Fibroblast of the conjunctiva (primary cell): ENCODE measurements around the gene SCAF8.
A peak's percentile ranks its signal among the peaks of the same experiment; 100 is the strongest.
"Not testable (repeated sequence)": the region's sequence is repeated elsewhere in the genome, so short reads cannot be mapped to it uniquely, and the experiment has no call there.

ENCODE experiments used
- DNase-seq: peaks from one replicate; pipeline ENCODE4 v3.0.0-alpha.2; 2010; ENCODE audit warnings: low read depth

Gene SCAF8, protein sequence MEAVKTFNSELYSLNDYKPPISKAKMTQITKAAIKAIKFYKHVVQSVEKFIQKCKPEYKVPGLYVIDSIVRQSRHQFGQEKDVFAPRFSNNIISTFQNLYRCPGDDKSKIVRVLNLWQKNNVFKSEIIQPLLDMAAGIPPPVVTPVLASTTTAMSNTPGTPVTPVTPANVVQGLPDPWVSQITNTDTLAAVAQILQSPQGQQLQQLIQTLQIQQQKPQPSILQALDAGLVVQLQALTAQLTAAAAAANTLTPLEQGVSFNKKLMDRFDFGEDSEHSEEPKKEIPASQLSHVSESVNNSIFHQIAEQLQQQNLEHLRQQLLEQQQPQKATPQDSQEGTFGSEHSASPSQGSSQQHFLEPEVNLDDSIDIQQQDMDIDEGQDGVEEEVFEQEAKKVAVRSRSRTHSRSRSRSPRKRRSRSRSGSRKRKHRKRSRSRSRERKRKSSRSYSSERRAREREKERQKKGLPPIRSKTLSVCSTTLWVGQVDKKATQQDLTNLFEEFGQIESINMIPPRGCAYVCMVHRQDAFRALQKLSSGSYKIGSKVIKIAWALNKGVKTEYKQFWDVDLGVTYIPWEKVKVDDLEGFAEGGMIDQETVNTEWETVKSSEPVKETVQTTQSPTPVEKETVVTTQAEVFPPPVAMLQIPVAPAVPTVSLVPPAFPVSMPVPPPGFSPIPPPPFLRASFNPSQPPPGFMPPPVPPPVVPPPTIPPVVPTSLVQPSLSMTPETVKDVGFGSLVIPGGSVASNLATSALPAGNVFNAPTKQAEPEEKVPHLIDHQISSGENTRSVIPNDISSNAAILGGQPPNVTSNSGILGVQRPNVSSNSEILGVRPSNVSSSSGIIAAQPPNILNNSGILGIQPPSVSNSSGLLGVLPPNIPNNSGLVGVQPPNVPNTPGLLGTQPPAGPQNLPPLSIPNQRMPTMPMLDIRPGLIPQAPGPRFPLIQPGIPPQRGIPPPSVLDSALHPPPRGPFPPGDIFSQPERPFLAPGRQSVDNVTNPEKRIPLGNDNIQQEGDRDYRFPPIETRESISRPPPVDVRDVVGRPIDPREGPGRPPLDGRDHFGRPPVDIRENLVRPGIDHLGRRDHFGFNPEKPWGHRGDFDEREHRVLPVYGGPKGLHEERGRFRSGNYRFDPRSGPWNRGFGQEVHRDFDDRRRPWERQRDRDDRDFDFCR (N-terminal part only)

DNA sequence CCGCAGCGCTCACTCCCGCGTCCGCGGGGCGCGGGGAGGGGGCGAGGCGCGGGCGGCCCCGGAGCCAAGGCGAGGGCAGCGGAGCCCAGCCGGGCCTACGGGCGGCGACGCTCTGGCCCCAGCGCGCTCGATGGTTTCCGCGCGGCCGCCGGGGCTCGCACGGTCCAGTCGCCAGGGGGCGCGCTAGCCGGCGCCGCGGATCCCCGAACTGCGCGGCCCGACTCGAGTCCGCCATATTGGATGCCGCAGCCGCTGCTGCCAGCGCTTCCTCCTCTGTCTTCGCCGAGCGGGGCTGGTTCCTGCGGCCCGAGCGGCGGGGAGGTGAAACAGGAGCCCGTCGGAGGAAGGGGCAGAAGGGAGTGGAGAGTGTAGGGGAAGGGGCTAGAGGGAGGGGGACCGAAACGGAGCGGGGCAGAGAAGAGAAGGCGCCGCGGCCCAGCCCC lies at the start of gene SCAF8:
TSS of gene SCAF8 (plus strand) at position 234 of the 443 bp plus-strand sequence. CDS start 485 bp downstream, outside the sequence.
- DNase-seq: peak; percentile 42

GRCh38 chr6:154683756-154684523 lies 49.3 kb upstream of the SCAF8 start:
- no peak for DNase-seq

DNA sequence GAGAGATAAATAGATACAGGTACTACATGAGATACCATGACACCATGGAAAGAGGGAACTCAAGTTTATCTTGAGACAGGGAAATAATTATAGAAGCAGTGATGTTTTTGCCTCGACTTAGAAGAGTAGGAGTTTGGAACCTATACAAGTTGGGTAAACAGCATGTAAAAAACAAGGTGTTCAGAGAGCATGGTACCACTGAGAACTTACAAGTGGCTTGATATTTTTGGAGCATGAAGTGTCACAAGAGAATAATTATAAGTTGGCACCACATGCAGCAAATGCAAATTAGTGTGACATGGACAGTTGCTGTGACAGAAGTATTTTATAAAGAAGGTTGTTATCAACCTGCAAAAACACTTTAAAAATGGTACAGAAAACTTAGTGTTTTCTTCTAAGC lies 47.1 kb upstream of the SCAF8 start:
- DNase-seq: no peak

GRCh38 chr6:154689493-154690255 lies 43.5 kb upstream of the SCAF8 start:
- DNase-seq: no peak

- DNase-seq: no peak
Measured at GRCh38 chr6:154690857-154691256, 42.4 kb upstream of the SCAF8 start.

GRCh38 chr6:154696661-154697060 lies 36.6 kb upstream of the SCAF8 start:
- DNase-seq: no peak

- no peak for DNase-seq
Measured at GRCh38 chr6:154703124-154703523, 30.1 kb upstream of the SCAF8 start.

DNA sequence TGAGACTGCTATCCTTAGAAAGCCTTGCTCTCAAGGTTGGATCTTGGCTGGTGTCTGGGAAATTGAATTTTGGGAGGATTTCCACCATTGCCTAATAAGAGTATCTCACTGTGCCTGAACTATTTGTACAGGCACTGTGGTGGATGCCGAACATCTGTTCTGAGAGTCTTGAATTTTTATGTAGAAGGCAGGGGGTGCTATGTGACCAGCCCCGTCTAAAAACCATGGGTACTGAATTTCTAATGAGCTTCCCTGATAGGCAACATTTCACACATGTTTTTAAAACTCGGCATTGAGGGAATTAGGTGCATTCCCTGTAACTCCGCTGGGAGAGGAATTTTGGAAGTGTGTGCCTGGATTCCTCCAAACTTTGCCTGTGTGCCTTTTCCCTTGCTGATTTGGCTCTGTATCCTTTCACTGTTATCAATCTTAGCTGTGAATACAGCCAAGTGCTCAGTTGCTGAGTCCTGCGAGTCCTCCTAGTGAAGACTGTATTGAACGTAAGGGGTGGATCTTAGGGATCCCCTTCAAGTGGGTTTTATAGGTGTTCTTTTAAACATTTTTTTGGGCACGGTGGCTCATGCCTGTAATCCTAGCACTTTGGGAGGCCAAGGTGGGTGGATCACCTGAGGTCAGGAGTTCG lies 27.6 kb upstream of the SCAF8 start:
- DNase-seq: no peak

DNA sequence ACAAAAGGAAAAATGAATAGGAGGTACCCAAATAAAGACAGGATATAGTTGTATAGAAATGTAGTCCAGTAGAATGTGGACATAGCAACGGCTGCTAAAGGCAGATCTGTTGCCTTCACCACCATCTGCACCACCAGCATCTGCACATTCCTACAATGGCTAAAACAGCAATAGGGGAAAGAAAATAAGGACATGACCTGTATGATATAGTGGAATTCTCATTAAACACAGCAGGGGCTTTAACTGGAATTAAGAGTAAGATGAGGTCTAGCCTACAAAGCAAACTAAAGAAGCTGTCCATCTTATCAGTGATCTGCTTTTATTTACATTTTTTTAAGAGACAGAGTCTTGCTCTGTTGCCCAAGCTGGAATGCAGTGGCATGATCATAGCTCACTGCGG lies 26.8 kb upstream of the SCAF8 start:
- no peak for DNase-seq

- no peak for DNase-seq
Measured at GRCh38 chr6:154709621-154710020, 23.6 kb upstream of the SCAF8 start.

DNA sequence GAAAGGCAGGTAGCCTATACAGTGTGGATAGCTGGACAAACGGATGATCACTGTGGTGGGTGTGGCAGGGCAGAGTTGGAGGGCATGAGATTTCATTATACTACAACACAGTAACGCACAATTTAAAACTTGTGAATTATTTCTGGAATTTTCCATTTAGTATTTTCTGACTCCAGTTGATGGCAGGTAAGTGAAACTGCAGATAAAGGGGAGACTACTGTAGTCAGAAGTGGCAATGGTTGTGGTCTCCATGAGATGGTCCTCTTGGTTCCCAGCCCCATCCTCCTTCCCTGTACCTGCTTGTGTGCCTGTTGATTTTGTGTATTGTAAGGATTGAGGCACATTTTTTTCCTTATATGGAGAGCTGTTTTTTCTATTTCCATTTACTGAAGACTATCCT lies 22.5 kb upstream of the SCAF8 start:
- no peak for DNase-seq

GRCh38 chr6:154715446-154715845 lies 17.8 kb upstream of the SCAF8 start:
- no peak for DNase-seq

- not testable (repeated sequence) for DNase-seq
Measured at GRCh38 chr6:154716350-154716749, 16.9 kb upstream of the SCAF8 start.

- no peak for DNase-seq
Measured at GRCh38 chr6:154719433-154719832, 13.8 kb upstream of the SCAF8 start.

DNA sequence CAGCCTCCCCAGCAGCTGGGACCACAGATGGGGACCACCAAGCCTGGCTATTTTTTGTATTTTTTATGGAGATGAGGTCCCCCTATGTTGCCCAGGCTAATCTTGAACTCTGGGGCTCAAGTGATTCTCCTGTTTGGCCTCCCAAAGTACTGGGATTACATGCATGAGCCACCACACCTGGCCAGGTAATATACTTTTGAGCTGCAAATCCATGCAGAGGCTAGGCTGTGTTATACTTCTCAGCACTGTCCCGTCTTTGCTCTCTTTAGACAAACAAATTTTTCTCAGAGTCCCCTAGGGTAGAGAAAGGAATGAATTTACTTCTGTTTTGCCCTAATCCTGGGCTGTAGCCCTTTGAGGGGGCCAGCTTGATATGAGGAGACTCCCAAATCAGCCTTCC lies 13.4 kb upstream of the SCAF8 start:
- no peak for DNase-seq

DNA sequence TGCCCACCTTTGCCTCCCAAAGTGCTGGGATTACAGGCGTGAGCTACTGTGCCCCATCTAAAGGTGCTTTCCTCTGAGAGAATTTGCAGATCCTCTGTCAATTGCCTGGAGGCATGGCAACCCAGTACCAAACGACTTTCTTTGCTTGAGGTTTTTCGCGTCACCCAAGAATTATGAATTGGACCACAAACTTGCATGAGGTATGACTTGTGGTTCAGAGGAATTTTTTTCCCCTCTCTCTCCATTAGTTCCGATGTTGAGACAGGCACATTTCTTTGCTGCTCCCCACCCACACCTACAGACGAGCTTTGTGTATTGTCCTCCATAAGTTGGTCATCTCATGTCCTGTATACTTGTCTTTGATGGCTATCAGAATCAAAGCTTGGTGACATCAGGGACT lies 11.8 kb upstream of the SCAF8 start:
- no peak for DNase-seq

- no peak for DNase-seq
Measured at GRCh38 chr6:154726887-154727286, 6.3 kb upstream of the SCAF8 start.

DNA sequence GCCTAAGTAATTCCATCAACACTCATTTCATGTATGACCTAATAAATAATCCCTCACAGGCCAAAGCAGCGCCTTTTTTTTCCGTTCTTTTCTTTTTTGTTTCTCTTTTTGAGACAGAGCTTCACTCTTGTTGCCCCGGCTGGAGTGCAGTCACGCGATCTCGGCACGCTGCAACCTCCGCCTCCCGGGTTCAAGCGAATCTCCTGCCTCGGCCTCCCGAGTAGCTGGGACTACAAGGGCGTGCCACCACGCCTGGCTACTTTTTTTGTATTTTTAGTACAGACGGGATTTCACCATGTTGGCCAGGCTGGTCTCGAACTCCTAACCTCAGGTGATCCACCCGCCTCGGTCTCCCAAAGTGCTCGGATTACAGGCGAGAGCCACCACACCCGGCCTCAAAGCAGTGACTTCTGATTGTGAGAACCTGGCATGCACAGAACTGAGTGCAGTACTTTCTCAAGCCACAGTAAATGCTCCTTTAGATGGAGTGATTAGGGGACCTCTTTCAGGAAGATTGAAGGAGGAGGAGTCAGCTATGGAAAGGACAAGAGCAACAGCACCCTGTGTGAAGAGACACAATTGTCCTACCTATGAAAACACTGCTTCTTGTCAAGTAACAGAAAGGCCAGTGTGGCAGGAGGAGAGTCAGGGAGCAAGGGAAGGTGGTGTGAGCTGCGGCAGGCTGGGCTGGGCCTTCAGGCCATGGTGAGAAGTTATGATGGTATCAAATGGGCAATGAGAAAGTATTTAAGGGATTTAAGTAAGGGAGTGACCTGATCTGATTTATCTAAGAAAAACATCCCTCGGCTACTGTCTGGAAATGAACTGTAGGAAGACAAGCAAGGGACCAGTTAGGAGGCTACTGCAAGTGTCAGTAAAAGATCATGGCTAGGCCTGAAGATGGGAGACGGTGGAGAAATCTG lies 1.7 kb upstream of the SCAF8 start:
- DNase-seq: no peak

DNA sequence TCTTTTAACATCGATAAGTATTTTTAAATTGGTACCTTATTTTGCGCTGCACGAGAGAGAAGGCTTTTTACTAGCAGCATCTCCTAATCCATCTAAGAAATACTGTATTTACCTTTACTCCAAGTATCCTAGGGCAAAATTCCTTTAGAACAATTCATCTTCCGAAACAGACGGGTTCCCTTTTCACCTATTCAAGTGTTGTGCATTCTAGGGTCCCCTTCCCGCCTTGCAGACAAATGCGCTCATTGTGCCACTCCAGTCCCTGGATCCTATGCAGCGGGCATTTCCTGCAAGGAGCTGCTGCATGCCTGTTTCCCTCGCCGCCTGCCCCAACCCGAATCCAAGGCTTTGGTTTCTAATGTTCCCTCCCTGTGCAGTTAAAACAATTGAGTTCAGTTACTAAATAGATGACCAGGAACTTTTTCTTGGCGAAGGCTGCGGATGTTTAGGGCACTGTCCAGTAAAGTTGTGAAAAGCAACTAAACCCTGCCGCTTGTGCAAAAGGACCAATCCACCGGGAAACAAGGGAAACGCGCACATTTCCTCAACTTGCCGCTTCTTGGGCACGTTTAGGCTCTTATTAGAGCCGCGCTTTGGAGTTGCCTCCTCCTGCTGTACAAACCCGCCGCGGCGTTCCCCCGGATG lies 556 bp upstream of the SCAF8 start:
- DNase-seq: peak; percentile 26
